Subcutaneous adipose tissue (tissue), 4 donors: ENCODE measurements around the gene CFAP45. TPM values are rescaled to one million over a fixed set of nuclear protein-coding genes. Genes with fewer than 3 reads are reported as not detected.

Experiments
- total RNA-seq, 4 donors: library from RNA; depleted of rRNA; stranded (reverse); fragments of >200 nt; gene quantifications; one replicate each; pipeline ENCODE4 v1.1.0, GENCODE V29; 2016
- TF ChIP-seq, protein P1 (sequence below): fragments of 450-650 bp; IDR thresholded peaks from one replicate; pipeline ENCODE4 v1.5.1; 2016; ENCODE audit warnings: low read depth, mild to moderate bottlenecking, control low read depth, antibody characterized with exemption, moderate library complexity

CFAP45 gene
- total RNA-seq, 4 donors from 2014 or later: 0.85 to 1.3 TPM; not detected in 2

DNA sequence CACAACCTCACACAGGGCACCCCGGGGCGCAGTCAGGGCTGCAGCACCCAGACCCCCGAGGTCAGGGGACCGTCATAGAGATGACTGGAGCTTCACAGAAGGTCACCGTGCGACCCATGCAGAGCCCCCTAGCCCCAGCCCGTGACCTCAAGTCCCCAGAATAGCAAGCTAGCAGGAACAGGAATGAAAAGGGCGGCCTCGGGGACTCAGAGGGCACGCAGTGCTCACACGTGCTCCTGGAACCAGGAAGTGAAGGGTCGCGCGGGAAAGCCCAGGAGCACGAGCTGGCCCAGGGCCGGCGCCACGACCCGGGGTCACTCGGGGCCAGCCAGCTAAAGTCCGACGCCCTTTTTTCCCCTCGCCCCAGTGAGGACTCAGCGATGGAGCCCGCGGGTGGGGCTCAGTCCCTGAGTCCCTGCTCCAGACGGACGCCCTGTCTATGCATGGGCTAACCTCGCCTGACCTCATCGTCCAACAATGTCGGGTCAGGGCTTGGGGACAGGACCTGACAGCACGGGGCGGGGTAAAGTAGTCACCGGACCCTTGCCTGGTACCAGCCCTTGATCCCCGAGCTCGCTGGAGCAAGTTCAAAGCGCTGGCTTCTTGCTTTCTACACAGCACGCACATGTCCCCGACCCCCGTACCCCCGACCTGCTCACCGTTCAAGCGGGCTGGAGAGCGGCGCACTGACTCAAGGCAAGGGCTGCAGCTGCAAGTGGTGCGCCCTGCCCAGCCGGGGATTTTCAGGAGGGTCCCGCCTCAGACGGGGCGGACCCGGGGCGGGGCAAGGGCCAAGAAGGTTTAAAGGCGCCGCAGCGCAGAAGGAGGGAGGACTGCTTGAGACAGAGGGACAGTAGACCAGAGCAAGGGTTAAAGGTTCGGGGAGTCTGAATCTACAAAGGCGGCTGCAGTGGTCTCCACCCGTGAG, 25.1 kb upstream of the CFAP45 start, which contains the start of gene TAGLN2:
Gene TAGLN2 (minus strand): TSS at position 717 of the 928 bp plus-strand sequence. CDS start 4,998 bp downstream, outside the sequence.
- TF ChIP-seq, protein P1, sequence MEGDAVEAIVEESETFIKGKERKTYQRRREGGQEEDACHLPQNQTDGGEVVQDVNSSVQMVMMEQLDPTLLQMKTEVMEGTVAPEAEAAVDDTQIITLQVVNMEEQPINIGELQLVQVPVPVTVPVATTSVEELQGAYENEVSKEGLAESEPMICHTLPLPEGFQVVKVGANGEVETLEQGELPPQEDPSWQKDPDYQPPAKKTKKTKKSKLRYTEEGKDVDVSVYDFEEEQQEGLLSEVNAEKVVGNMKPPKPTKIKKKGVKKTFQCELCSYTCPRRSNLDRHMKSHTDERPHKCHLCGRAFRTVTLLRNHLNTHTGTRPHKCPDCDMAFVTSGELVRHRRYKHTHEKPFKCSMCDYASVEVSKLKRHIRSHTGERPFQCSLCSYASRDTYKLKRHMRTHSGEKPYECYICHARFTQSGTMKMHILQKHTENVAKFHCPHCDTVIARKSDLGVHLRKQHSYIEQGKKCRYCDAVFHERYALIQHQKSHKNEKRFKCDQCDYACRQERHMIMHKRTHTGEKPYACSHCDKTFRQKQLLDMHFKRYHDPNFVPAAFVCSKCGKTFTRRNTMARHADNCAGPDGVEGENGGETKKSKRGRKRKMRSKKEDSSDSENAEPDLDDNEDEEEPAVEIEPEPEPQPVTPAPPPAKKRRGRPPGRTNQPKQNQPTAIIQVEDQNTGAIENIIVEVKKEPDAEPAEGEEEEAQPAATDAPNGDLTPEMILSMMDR: no peak

DNA sequence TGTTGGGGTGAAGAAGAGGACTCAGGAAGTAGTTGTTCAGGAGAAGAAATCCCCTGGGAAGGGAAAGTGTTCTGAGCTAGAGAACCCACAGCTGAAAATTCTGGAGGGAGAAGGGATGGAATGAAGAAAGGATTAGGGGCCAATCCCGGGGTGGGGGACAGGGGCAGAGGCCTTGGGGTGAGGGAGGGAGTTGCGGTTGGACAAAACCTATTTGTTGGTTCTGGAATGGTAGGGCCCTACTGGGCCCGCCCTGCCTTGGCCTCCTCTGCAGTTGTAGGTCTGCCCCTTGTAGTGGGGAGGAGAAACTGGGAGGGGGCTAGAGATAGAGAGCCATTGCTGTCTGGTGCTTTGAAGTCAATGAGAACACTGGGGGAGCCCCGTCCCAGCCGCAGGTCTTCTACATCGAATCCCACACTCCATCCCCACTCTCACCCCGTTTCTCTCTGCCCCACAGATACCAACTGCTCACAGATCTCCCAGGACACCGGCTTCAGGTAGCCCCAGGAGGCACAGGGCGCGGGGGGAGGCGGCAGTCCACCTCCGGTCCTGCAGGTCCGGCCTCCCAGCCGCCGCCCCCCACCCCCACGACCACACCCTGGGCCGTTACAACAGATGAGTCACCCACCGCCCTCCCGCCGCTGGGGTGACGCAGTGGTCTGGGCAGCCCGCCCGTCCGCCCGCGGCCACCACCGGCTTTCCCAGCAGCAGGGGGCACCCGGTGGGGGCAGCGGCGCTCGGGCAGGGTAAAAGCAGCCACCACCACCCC, 24.2 kb upstream of the CFAP45 start:
- TF ChIP-seq, protein P1: no peak

DNA sequence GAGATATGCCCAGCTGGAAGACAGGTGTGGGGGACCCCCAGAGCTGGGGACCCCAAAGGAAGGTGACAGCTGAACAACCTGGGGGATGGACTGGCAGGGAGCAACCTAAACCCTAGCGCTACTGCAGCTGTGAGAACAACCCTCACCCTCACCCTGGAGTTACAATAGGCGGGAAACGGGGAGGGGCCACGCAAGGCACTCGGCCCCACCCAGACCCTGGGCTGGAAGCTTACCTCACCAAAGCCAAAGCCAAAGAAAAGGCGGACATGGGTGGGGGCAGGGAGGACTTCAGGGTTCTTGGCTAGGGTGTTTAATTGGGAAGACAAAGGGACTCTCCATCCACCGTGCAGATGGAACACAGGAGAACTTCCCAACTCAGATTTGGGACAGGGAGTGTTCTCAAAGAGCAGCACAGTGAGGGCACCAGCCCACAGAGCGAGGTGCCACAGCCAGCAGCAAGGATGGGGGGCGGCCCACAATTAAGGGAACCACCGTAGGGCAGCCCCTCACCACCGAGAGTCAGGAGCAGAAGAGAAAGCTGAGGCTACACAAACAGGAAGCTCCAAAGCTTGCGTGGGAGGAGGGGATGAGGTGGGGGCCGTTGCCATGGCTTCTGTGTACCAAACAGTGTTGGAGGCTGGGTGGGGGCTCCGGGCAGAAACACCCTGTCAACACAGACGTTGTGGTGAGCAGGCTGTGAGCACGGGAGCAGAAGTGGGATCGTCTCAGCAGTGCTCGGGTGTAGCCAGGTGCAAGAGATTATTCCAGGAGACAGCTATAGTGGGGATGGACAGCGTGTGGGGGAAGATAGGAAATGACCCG, 23.4 kb upstream of the CFAP45 start:
- TF ChIP-seq, protein P1: no peak

DNA sequence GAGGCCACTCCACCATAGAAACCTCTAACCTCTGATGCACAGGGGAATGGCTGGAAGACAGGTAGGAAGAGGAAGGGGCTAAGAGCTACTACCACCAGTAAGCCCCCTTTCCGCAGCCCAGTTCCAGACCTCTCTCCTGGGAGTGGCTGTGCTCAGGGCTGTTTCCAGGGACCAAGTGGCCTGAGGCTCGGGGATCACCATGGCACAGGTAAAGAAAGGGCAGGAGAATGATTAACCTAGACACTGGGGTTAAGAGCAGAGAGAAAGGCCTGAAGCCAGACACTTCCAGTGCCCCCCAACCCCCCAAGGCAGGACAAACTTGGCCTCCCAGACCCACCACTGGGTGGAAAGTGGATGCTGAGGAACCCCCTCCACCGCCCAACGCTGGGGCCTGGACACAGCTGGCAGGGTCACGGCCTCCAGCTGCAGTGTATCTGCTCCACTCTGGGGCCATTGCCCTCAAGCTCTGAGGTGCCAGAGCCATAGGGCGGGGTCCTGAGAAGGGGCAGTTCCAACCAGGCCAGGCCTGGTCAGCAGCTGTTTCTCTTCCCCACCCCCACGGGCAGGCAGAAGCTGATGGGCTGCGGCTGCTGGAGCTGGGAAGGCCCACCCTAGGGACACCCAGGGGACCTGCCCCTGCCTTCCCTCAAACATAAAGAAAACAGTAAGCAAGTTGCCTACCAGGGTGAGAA, 22.7 kb upstream of the CFAP45 start:
- TF ChIP-seq, protein P1: no peak

DNA sequence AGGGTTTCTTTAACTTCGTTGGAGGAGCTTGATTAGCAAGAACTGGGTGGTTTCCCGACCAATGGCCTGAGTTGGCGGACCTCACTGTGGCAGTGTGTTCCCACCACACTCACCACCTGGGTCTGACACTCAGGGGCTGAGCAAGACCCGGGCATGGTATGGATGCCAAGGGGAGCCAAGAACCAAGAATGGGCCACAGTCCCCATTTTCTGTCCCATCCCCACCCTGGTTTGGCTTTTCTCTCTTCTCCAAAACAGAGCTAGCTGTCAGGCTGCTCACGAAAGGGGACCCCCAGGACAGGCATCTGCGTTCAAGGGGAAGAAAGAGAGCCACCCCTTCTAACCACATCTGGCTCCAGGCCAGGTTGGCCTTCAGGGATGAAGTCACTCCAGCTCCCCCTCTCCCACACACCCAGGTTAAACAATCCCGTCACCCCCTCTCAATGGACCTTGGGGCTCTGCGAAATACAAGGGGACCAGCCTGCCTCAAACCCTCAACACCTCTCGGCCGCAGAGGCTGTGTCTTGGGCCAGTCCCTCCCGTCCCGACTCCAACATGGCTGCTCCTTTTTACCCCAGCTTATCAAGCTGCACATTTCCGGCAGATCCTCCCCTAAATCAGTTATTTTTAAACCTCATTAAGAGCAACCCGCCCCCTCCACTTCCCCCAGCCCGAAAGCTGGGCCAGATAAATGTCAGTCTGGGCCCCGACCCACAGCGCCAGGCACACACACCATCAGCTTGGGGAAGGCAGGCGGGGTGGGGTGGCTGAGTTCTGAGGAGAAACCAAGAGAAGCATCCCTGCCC, 21.9 kb upstream of the CFAP45 start:
- TF ChIP-seq, protein P1: no peak

DNA sequence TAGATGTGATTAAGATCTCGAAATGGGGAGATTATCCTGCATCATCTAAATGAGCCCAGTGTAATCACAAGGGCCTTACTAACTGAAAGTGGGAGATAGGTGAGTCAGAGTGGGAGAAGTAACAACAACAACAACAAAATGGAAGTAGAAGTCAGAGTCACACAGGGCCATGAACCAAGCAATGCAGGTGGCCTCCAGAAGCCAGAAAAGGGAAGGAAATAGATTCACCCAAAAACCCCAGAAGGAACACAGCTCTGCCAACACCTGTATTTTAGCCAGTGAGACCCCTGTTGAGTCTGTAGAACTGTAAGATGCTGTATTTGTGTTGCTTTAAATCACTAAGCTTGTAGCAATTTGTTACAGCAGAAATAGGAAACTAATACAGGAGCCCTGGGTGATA, 21.3 kb upstream of the CFAP45 start:
- TF ChIP-seq, protein P1: no peak
